GM19023 (cell line): ENCODE results near the gene UBASH3B.
"Not testable (repeated sequence)": the region's sequence is repeated elsewhere in the genome, so short reads cannot be mapped to it uniquely, and the experiment has no call there.

ENCODE experiments used
- ATAC-seq: cut with Tn5 transposase; IDR thresholded peaks from one replicate; pipeline ENCODE4 v1.9.1; 2021; ENCODE audit warnings: mild to moderate bottlenecking, moderate library complexity; ENCODE audit not compliant: unreplicated experiment

Gene UBASH3B

GRCh38 chr11:122807731-122808477, 152.4 kb downstream of the UBASH3B start:
- ATAC-seq: no peak

- peak; percentile 90 for ATAC-seq
These were observed 153.0 kb downstream of the UBASH3B start for GRCh38 chr11:122808478-122808869.

- no peak for ATAC-seq
These were observed 154.3 kb downstream of the UBASH3B start for GRCh38 chr11:122809866-122810265.

- ATAC-seq: no peak
These were observed 156.2 kb downstream of the UBASH3B start for GRCh38 chr11:122811721-122812120.

GRCh38 chr11:122812638-122813037, 157.1 kb downstream of the UBASH3B start:
- ATAC-seq: no peak

GRCh38 chr11:122813176-122813893, 157.8 kb downstream of the UBASH3B start:
- no peak for ATAC-seq

- no peak for ATAC-seq
These were observed 158.4 kb downstream of the UBASH3B start for GRCh38 chr11:122813894-122814270.

- no peak for ATAC-seq
These were observed 158.9 kb downstream of the UBASH3B start for GRCh38 chr11:122814401-122814800.

- ATAC-seq: no peak
These were observed 160.4 kb downstream of the UBASH3B start for GRCh38 chr11:122815900-122816299.

GRCh38 chr11:122816761-122817520, 161.4 kb downstream of the UBASH3B start:
- no peak for ATAC-seq

GRCh38 chr11:122820158-122820557, 164.6 kb downstream of the UBASH3B start:
- no peak for ATAC-seq

GRCh38 chr11:122821169-122821568, 165.6 kb downstream of the UBASH3B start:
- ATAC-seq: no peak

- ATAC-seq: no peak
These were observed 166.7 kb downstream of the UBASH3B start for GRCh38 chr11:122822241-122822640.

- ATAC-seq: no peak
These were observed 168.0 kb downstream of the UBASH3B start for GRCh38 chr11:122823564-122823963.

- ATAC-seq: not testable (repeated sequence)
These were observed 173.8 kb downstream of the UBASH3B start for GRCh38 chr11:122829371-122829770.

- not testable (repeated sequence) for ATAC-seq
These were observed 176.8 kb downstream of the UBASH3B start for GRCh38 chr11:122832297-122832696.

- no peak for ATAC-seq
These were observed 177.4 kb downstream of the UBASH3B start for GRCh38 chr11:122832721-122833470.

GRCh38 chr11:122833846-122834464, 178.4 kb downstream of the UBASH3B start:
- no peak for ATAC-seq

- ATAC-seq: no peak
These were observed 181.4 kb downstream of the UBASH3B start for GRCh38 chr11:122836916-122837315.

- ATAC-seq: no peak
These were observed 182.2 kb downstream of the UBASH3B start for GRCh38 chr11:122837528-122838346.
